ENCODE measurements around the gene RTN4.
"Not testable (repeated sequence)": the region's sequence is repeated elsewhere in the genome, so short reads cannot be mapped to it uniquely, and the experiment has no call there.

Gene RTN4, protein sequence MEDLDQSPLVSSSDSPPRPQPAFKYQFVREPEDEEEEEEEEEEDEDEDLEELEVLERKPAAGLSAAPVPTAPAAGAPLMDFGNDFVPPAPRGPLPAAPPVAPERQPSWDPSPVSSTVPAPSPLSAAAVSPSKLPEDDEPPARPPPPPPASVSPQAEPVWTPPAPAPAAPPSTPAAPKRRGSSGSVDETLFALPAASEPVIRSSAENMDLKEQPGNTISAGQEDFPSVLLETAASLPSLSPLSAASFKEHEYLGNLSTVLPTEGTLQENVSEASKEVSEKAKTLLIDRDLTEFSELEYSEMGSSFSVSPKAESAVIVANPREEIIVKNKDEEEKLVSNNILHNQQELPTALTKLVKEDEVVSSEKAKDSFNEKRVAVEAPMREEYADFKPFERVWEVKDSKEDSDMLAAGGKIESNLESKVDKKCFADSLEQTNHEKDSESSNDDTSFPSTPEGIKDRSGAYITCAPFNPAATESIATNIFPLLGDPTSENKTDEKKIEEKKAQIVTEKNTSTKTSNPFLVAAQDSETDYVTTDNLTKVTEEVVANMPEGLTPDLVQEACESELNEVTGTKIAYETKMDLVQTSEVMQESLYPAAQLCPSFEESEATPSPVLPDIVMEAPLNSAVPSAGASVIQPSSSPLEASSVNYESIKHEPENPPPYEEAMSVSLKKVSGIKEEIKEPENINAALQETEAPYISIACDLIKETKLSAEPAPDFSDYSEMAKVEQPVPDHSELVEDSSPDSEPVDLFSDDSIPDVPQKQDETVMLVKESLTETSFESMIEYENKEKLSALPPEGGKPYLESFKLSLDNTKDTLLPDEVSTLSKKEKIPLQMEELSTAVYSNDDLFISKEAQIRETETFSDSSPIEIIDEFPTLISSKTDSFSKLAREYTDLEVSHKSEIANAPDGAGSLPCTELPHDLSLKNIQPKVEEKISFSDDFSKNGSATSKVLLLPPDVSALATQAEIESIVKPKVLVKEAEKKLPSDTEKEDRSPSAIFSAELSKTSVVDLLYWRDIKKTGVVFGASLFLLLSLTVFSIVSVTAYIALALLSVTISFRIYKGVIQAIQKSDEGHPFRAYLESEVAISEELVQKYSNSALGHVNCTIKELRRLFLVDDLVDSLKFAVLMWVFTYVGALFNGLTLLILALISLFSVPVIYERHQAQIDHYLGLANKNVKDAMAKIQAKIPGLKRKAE

DNA sequence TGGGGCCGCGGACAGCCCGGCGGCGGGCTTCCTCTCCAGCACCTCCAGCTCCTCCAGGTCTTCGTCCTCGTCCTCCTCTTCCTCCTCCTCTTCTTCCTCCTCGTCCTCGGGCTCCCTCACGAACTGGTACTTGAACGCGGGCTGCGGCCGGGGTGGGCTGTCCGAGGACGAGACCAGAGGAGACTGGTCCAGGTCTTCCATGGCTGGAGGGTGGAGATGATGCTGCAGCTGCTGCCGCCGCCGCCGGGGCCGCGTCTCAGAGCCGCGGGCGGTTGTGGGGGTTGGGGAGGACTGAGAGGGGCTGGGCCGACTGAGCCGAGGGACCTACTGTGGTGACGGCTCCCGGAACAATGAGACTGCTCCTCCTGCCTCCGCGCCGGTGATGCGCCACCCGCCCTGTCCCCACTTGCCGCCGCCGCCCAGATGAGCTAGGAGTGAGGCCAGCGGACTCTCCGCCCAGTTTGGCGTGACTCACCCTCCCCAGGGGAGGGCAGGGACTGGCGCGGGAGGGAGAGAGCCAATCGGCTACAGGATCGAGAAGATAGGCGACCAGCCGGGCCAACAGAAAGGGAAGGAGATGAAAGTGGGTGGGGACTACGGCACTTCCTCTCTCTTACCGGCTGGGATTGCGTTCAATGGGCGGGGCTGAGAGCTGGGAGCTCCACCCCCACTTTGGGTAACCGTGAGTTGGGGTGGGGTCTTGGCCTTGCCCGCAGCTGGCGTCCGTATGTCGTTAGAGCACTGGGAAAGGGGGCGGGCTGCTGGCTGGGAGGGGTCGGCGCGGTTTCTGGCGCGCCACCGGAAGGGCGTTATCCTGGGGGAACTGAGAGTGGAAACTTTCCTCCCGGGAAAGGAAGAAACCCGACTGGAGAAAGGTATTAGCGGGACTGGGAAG lies at the start of gene RTN4:
Gene RTN4, minus strand, starts transcription at position 352 of the 895 bp plus-strand sequence. Its CDS starts 151 bp downstream, at position 201.
- peak; percentile 97 for DNase-seq

DNA sequence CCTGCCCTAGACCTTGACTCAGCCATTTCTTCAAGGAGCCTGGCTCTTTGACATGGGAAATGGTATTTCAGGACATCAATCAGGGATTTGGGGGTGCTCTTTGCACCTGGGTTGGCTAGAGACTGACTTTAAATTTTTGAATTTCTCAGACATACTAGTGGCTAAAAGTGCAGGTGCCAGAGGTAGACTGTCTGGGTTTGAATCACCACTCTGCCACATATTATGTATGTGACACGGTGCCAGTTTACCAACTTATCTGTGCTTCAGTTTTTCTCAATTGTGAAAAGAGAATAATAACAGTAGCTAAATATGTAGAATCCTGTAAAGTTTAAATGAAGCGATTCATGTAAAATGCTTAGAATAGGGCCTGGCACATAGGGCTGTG lies 49.2 kb upstream of the RTN4 start:
- no peak for DNase-seq

DNA sequence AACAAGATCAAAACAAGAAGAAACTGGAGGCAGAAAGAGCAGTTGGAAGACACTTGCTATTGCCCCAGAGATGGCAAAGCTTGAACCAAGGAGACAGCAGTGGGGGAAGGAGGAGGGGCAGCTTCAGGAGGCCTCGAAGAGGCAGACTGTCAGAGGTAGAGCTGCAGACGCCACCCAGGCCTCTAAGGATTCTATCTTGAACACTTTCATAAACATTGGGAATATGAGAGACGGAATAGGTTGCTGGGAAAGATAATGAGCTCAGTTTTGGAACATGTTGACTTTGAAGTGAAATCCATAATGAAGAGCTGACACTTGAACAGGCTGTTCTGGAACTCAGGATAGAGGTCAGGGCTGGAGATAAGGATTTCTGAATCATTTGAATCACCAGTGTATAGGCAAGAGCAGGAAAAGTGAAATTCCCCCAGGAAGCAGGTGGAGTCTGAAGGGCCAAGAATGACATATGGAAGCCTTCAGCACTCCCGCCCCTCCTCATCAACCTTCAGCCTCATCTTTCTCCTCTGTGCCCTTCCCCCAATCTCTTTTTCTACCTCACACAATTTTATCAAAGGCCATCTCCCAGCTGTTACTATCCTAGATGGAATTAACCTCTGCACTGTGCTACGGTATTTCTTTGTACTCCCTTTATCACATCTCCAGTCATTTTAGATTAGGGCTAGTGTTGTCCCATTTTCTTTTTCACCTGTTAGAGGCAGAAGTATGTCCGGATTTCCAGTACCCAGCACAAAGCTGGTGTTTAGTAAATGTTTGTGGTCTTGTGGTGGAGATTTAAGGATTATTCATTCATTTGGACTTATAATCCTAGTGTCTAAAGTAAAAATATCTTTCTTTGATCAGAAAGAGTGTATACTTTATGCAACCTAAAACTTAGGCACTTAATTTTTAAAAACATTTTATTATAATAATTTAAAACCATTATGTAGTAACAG lies 47.5 kb upstream of the RTN4 start:
- no peak for DNase-seq

DNA sequence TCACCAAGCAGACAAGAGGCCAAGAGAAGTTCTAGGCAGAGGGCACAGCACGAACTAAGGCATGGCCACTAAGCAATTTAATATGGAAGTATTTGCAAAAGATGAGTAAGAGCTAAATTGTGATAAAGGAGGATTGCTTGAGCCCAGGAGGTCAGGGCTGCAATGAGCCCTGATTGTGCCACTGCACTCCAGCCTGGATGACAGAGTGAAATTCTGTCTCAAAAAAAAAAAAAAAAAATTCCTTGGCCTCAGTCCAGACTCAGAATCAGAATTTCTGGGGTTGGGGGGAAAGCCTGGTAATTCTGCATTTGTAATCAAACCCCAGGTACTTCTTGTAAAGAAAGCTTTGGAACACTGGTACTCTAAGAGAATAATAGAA lies 46.8 kb upstream of the RTN4 start:
- no peak for DNase-seq

DNA sequence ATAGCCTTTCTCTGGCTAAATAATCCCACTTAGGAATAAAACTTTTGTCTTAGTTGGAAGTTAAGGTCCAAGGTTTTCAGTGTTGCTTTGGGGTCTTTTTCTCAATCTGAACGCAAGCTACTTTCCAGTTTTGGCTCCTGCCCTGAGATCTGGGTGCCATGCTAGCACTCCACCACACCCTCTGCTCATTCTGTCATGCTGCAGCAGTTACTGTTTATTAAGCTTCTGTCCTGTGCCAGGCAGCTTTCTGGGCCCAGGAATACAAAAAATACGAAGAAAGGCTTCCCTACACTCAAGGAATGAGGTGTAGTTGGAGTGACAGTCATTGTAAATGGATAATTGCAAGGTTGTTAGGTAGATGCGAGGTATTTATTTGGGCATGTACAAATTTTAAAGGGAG lies 46.3 kb upstream of the RTN4 start:
- no peak for DNase-seq

DNA sequence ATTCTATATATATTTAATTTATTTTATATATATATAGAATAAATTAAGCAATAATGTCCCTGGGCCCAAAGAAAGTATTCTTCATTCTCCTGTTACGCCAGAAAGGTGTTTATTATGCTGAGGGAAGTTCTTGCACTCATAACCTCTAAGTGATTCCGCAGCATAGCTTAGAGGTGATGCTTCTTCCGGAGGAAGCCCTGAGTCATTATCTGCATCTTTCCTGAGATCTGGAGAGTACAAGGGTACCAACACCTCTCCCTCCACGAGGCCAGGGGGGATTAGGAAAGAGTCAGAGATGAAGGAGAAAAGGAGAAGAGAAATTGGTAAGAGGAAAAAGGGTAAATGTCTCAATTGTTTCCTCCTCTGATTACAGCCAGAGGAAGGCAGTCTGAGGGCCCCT lies 43.1 kb upstream of the RTN4 start:
- no peak for DNase-seq

DNA sequence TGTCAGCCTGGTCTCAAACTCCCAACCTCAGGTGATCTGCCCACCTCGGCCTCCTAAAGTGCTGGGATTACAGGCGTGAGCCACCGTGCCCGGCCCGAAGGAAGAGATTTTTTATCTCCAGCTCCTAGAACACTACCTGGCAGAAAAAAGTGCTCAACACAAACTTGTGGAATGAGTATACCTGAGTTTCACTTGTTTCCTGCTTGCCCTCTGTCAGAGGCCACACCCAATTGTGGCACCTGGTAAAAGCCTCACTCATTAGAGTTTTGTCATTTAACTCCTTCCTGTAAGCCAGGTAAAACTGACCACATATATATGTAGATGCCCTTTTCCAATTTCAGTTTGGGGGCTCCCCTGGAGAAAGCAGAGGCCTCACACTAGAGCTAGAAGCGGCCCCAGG lies 42.2 kb upstream of the RTN4 start:
- DNase-seq = no peak

DNA sequence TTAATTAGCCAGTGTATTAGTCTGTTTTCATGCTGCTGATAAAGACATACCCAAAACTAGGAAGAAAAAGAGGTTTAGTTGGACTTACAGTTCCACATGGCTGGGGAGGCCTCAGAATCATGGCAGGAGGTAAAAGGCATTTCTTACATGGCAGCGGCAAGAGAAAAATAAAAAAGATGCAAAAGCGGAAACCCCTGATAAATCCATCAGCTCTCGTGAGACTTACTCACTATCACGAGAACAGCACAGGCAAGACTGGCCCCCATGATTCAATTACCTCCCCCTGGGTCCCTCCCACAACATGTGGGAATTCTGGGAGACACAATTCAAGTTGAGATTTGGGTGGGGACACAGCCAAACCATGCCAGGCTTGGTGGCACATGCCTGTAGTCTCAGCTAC lies 41.4 kb upstream of the RTN4 start:
- DNase-seq = not testable (repeated sequence)

DNA sequence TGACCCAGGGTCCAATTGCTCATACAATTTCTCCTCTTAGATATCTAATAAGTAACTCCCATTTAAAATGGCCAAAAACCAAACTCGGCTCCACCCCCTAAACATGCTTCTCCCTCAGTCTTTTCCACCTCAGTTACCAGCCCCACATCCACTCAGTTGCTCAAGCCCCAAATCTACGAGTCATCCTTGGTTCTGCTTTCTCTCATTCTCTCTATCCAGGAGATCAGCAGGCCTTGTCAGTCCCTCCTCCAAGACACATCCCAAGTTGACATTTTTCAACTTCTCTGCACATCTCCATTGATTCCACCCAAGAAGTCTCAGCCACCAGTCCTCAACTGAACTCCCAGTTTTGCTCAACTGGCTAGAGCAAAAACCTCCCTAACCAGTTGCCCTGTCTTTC lies 40.5 kb upstream of the RTN4 start:
- no peak for DNase-seq

DNA sequence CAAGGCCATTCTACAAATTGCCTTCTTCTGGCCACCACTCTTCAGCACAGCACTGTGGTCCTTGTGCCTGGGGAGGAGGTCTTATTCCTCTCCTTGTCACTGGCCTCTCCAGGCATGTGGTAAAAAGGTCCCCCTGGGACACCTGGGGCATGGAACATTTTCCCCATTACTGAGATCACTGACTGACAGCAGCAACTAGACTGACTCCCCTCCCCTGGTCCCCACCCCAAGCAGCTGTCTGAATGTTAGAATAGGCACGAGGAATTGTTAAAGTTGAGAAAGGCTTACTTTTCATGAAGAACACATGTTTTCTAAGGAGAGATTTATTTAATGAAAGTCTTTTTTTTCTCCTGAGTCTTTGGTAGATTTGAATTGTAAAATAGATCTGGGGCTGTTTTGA lies 39.5 kb upstream of the RTN4 start:
- DNase-seq = no peak

DNA sequence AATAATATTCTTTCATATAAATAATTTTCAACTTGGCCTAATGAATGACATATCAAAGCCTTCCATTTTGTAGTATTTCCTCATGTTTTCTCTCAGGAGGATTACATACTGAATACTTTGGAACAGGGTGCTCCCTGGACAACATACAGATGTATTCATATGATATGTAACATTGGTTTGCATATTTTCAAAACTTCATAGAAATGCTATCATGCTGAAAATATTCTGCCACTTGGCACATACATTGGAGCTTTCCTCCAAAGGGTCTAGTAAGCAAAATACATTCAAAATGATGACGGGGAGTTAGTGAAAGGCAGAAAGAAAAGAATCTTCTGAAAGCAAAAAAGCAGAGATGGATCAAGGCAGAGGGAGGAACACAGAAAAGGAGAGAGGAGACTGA lies 38.1 kb upstream of the RTN4 start:
- no peak for DNase-seq

DNA sequence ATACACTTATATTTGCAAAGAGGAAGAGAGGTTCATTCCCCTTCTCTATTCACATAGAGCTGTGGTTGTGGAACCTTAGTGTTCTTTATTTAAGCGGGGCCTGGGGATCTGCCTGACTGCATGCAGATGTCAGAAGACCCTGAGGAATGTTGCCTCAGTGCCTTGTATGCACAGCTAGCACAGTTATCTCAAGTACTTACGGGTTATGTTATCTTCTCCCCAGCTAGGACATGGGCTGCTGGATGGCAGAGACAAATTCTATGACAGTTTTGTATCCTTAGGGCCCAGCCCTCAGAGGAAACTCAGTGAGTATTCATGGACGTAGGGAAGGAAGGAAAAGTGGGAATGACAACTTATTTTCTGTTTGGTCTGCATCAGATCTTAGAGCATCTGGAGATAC lies 37.7 kb upstream of the RTN4 start:
- DNase-seq = no peak

DNA sequence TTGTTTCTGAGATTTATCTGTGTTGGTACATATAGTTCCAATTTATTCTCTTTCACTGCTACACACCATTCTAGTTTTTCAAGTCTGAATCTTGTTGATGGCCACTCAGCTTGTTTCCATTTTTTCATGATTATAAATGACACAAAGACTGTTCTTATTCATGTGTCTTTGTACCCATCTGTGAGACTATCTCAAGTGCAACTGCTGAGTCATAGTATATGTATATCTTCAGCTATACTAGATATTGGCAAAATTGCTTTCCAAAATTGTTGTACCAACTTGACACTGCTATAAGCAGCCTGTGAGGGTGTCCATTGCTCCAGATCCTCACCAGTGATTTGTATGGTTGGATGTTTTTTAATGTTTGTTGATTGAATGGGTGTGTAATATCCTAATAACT lies 37.2 kb upstream of the RTN4 start:
- no peak for DNase-seq

DNA sequence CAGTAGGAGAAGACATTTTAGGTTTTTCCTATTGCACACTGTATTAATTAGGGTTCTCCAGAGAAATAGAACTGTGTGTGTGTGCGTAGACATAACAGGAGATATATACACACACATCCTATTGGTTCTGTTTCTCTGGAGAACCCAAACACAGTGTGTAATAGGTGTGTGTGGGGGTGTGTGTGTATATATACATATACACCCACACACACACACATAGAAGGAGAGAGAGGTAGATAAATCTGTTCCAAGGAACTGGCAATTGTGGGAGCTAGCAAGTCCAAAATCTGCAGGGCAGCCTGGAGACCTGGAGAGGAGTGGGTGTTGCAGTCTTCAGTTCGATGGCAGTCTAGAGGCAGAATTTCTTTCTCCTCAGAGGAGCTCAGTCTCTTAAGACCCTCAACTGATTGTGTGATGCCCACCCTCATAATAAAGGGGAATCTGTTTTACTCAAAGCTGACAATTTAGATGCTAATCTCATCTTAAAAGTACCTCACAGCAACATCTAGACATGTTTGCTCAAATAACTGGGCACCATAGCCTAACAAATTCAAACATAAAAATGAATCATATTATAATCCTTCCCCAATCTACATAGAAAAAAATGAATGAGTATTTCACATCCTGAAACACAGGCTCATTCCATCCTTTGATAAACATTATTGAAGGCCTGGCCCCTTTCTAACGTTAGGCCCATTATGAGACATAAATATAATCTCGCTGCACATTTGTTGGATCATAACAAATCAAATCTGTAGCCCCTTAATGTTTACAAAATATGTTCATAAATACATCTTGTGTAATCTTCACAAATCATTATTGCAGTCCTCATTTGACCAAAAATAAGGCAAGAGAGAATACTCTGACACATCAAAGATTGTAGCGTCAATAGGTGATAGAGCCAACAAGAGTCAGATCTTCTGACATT lies 35.1 kb upstream of the RTN4 start:
- no peak for DNase-seq

DNA sequence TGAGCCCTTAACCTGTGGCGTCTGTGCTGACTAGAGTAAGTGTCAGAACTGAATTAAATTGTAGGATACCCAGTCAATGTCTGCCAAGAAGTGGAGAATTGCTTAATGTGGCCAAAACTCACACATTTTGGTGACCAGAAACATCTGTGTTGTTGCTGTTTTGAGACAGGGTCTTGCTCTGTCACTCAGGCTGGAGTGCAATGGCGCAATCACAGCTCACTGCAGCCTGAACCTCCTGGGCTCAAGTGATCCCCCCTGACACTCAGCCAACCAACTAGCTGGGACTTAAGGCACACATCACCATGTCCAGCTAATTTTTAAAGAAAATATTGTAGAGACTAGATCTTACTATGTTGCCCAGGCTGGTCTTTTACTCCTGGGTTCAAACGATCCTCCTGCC lies 34.4 kb upstream of the RTN4 start:
- no peak for DNase-seq

DNA sequence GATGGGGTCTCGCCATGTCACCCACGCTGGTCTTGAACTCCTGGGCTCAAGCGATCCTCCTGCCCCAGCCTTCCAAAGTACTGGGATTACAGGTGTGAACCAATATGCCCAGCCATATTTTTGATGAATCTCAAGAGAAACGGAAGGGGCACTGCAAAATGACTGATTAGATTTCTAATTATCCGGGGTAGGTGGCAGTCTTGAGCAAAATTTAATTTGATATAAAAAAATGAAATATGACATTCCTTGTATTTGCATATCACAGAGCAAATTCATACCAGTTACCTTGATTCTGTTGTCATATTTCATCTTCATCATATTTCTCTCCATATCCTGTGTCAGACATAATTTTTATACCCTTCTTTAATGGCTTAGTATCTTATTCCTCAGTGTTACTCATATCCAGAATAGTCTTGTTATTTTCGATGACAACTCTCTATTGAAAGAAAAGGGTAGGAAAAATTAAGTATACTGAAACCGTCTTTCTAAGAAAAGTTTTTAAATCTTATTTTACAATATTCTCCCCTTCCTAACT lies 30.0 kb upstream of the RTN4 start:
- DNase-seq = no peak

DNA sequence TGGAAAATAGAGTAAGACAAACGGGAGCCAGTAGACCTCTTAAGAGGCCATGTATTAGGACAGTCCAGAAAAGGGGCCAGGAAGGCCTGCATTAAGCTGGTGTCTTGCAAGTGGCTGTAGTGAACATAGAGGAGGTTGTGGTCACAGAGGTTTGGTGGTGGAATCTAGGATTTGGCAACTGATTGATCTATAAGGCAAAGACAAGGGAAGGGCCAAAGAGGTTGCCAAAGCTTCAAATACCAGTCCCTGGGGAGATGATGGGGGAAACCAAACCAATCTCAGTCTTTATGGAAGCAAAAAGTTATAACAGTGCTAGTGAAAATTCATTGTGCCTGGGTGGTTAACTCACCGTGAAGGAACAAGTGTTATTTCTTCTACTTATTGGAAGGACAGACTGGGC lies 28.7 kb upstream of the RTN4 start:
- no peak for DNase-seq

DNA sequence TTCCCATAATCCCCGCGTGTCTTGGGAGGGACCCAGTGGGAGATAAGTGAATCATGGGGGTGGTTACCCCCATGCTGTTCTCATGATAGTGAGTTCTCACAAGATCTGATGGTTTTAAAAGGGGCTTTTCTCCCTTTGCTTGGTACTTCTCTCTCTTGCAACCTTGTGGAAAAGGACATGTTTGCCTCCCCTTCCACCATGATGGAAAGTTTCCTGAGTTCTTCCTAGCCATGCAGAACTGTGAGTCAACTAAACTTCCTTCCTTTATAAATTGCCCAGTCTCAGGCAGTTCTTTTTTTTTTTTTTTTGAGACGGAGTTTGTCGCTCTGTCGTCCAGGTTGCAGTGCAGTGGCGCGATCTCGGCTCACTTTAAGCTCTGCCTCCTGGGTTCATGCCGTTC lies 26.5 kb upstream of the RTN4 start:
- DNase-seq = no peak

DNA sequence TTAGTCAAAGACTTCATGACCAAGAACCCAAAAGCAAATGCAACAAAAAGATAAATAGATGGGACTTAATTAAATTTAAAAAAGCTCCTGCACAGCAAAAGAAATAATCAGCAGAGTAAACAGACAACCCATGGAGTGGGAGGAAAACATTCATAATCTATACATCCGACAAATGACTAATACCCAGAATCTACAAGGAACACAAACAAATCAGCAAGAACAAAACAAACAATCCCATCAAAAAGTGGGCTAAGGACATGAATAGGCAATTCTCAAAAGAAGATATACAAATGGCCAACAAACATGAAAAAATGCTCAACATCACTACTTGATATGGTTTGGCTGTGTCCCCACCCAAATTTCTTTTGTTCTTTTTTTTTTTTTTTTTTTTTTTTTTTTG lies 25.8 kb upstream of the RTN4 start:
- DNase-seq = not testable (repeated sequence)
